ENCODE measurements around the gene ZSCAN31. TPM values are rescaled to one million over a fixed set of nuclear protein-coding genes. Genes with fewer than 3 reads are reported as not detected.

Gene ZSCAN31
- 10.2 TPM in 2 replicates for total RNA-seq

DNA sequence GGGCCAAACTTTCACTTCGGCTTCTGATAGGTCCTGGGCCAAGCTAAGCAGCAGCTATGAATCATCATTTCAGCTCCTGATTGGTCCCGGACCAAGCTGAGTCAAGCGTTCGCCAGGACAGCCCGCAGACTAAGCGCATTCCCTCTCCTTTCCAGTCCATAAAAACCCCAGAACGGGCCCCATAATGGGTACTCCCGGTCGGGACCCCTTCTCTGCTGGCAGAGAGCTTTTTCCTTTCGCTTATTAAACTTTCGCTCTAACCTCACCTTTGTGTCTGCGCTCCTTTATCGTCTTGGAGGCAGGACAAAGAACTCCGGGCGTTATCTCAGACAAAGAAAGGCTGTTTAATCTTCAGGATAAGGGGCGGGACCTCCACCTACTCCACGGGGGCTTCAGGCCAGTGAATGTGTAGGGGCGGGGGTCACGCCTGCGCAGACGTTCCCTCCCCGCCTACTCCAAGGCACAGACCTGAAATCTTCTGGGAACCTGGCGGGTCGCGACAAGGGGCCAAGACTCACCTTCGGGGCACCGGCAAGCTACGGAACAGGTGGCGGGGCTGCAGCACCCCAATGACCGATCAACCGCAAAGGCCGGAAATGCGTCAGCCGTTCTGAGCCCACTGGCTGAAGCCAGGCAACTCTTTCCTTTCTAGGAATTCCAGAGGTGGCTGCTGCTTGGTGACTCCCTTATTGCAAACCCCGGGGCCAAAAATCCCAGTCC lies at the start of gene ZSCAN31:
Gene ZSCAN31, minus strand, starts transcription at position 585 of the 720 bp plus-strand sequence. CDS start 6,465 bp downstream, outside the sequence.

DNA sequence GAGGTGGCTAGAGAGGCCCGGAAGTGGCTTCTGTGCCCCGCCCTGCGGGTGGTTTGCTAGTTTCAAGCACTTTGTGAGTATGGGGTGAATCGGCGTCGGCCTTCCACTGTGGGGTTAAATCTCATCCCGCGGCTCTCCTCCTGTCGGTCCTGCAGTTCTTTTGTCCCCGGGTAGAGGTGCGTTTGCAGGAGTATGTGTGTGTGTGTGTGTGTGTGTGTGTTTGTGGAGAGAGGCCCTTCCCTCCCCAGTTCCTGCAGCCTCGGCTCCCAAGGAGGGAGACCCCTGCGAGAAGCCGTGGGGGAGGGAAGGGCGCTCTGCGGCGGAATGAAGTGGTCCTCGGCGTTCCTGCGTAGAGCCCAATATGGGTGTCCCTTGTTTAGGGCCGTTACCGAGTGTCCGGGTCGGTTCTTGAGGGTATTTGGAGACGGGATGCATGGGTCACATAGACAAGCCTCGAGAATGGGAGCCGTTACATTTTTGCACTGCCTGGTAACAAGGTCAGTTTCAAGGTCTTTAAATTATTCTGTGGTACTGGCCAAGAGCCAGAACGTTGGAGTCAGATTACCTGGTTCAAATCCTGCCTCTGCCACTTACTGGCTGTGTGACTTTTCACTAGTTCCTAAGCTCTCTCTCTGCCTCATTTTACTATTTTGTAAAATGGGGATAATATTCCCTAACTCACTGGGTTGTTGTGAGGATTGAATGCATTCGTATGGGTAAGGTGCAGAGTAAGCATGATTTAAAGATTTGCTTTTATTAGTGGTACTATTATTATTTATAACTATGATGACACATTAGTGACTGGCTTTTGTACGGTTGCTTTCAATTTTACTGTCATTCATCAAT lies 14.2 kb upstream of the ZSCAN31 start, which contains the start of gene ZKSCAN3:
Gene ZKSCAN3, plus strand, starts transcription at position 56 of the 846 bp plus-strand sequence. CDS start 9,640 bp downstream, outside the sequence.

DNA sequence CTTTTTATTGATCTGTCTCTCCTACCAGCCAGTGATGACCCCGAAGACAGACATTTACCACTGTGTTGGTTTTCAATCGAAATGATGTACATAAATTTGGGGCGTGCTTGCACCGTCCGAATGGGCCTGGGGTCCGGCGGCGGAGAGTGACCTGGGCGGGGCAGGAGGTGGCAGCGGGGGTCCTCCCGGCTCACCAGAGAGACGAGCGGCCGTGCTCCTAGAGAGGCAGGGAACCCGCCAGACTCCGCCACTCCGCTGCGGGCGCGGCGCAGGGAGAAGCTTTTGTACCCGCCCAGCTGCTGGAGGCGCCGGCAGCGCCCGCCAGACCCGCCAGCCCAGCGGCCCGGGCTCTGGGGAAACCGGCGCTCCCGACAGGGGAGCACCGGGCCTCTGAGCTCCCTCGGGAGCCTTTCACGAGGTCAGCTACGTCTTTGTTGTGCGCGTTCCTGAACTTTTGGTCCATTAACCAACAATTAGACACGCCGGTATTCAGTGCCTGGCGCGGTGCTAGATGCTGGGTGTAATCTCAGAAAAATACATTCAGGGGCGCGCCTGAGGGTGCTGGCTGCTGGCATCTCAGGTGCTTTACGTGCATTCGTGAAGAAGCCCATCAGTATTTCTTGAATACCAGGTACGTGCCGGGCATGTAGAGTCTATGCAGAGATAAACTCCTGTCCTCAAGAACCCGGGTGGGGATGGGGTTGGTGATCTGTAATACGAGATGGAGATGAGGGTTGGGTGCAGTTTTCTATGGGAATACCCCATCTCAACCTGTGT lies 54.5 kb downstream of the ZSCAN31 start, which contains the start of gene PGBD1:
Gene PGBD1, plus strand, starts transcription at position 285 of the 777 bp plus-strand sequence. CDS start 2,242 bp downstream, outside the sequence.

Other genes starting within 250 kb of the ZSCAN31 start
- 13.4 and 17.2 TPM in 2 replicates for gene ZSCAN16, start 211.5 kb downstream of the ZSCAN31 start, total RNA-seq
- gene ZKSCAN8, start 194.3 kb downstream of the ZSCAN31 start, total RNA-seq: 13.7 and 19.5 TPM in 2 replicates
- 6.0 and 8.5 TPM in 2 replicates for gene ZSCAN9, start 110.9 kb downstream of the ZSCAN31 start, total RNA-seq
- 2.7 and 5.4 TPM in 2 replicates for gene ZKSCAN4, start 83.9 kb downstream of the ZSCAN31 start, total RNA-seq
- gene NKAPL, start 76.9 kb downstream of the ZSCAN31 start, total RNA-seq: 0.26 and 0.43 TPM in 2 replicates
- gene ZSCAN26, start 69.0 kb downstream of the ZSCAN31 start, total RNA-seq: 5.5 and 13.1 TPM in 2 replicates
- gene PGBD1, start 54.6 kb downstream of the ZSCAN31 start, total RNA-seq: 3.5 and 5.8 TPM in 2 replicates
- 2.2 and 6.3 TPM in 2 replicates for gene ZKSCAN3, start 13.8 kb upstream of the ZSCAN31 start, total RNA-seq
- gene ZSCAN12, start 63.6 kb upstream of the ZSCAN31 start, total RNA-seq: 3.7 and 5.1 TPM in 2 replicates
- 2.5 TPM in 1 of 2 replicates, not detected in the other for gene ZSCAN23, start 107.3 kb upstream of the ZSCAN31 start, total RNA-seq
- gene GPX6, start 179.6 kb upstream of the ZSCAN31 start, total RNA-seq: not detected in 2 replicates
- not detected in 2 replicates for gene GPX5, start 189.7 kb upstream of the ZSCAN31 start, total RNA-seq